Measurements from ENCODE around the gene DSC1.

The DSC1 gene

GRCh38 chr18:31120594-31120993 lies 42.1 kb downstream of the DSC1 start:
- ChIA-PET CTCF (interaction anchor here (0.6 to 1.3 kb wide), 4 partner anchors 8 to 138 kb away, joined by 3 to 4 read pairs (median 3); partner anchors contain the start of gene DSC1), POLR2A (no interaction called here)
- no peak for TF ChIP-seq CTCF (IDR thresholded peaks at IDR 0.05; ENCODE audit: control extremely low read depth, extremely low read depth, low read depth, missing control alignments)
- DNase-seq (ENCODE audit: extremely low spot score), result no peak

GRCh38 chr18:31116853-31117595 lies 45.6 kb downstream of the DSC1 start:
- ChIA-PET POLR2A (no interaction called here), CTCF (interaction anchor here (1.2 to 1.3 kb wide), 2 partner anchors 20 to 82 kb away, joined by 3 to 4 read pairs; no protein-coding TSS in a partner anchor)
- TF ChIP-seq CTCF (IDR thresholded peaks at IDR 0.05; ENCODE audit: control extremely low read depth, extremely low read depth, low read depth, missing control alignments), result no peak
- DNase-seq (ENCODE audit: extremely low spot score), result no peak

- no peak for TF ChIP-seq CTCF (IDR thresholded peaks at IDR 0.05; ENCODE audit: control extremely low read depth, extremely low read depth, low read depth, missing control alignments)
- ChIA-PET CTCF (interaction anchor here (1.0 to 1.9 kb wide), 7 partner anchors 8 to 123 kb away, joined by 3 to 7 read pairs (median 4); no protein-coding TSS in a partner anchor), POLR2A (no interaction called here)
- DNase-seq (ENCODE audit: extremely low spot score), result no peak
Observed at GRCh38 chr18:31112804-31113203, 49.9 kb downstream of the DSC1 start.

- POLR2A ChIA-PET, result no interaction called here
- DNase-seq (ENCODE audit: extremely low spot score), result no peak
- TF ChIP-seq CTCF (IDR thresholded peaks at IDR 0.05; ENCODE audit: control extremely low read depth, extremely low read depth, low read depth, missing control alignments), result no peak
- CTCF ChIA-PET, result interaction anchor here (0.9 kb wide), 1 partner anchor 10 kb away, joined by 4 read pairs; no protein-coding TSS in a partner anchor
Observed at GRCh38 chr18:31105733-31106132, 56.9 kb downstream of the DSC1 start.

- ChIA-PET POLR2A (no interaction called here), CTCF (interaction anchor here (1.0 to 2.2 kb wide), 2 partner anchors 8 to 102 kb away, joined by 3 to 7 read pairs; no protein-coding TSS in a partner anchor)
- TF ChIP-seq CTCF (IDR thresholded peaks at IDR 0.05; ENCODE audit: control extremely low read depth, extremely low read depth, low read depth, missing control alignments), result no peak
- no peak for DNase-seq (ENCODE audit: extremely low spot score)
Observed at GRCh38 chr18:31104444-31104843, 58.2 kb downstream of the DSC1 start.

- POLR2A ChIA-PET, result no interaction called here
- CTCF ChIA-PET, result interaction anchor here (2.2 kb wide), 1 partner anchor 9 kb away, joined by 7 read pairs; no protein-coding TSS in a partner anchor
- DNase-seq (ENCODE audit: extremely low spot score), result no peak
- no peak for TF ChIP-seq CTCF (IDR thresholded peaks at IDR 0.05; ENCODE audit: control extremely low read depth, extremely low read depth, low read depth, missing control alignments)
Observed at GRCh38 chr18:31103423-31103822, 59.2 kb downstream of the DSC1 start.
